Hypothalamus (tissue), 51 donors: ENCODE data around the gene FLNC.
A peak's percentile ranks its signal among the peaks of the same experiment; 100 is the strongest.

ENCODE experiments used
- DNase-seq, 51 donors: peaks; one replicate each; lab custom pipeline; 2025; lab: John Stamatoyannopoulos, UW

Gene FLNC

GRCh38 chr7:128874140-128875031 lies 44.2 kb downstream of the FLNC start:
- no peak for DNase-seq

- no peak for DNase-seq
Observed at GRCh38 chr7:128875523-128875948, 45.3 kb downstream of the FLNC start.

DNA sequence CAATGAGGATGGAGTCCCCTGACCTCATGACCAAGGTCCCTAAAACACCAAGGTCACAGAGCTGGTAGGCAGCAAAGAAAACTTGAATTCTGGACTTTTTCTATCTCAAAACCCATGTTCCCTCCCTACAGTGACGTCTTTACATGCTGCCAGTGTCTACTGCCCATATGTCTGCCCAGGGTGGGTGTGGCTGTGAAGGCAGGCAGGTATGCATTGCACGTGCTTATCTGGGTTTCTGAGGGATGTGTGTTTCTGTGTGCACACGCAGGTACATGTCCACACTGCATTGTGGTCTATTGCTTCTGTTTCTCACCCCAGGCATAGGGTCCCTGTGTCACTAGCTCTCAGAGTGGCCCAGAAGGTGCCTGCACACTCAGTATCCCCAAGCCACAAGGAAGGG lies 45.9 kb downstream of the FLNC start:
- DNase-seq, result no peak

GRCh38 chr7:128876586-128876977 lies 46.4 kb downstream of the FLNC start:
- DNase-seq, result no peak

DNA sequence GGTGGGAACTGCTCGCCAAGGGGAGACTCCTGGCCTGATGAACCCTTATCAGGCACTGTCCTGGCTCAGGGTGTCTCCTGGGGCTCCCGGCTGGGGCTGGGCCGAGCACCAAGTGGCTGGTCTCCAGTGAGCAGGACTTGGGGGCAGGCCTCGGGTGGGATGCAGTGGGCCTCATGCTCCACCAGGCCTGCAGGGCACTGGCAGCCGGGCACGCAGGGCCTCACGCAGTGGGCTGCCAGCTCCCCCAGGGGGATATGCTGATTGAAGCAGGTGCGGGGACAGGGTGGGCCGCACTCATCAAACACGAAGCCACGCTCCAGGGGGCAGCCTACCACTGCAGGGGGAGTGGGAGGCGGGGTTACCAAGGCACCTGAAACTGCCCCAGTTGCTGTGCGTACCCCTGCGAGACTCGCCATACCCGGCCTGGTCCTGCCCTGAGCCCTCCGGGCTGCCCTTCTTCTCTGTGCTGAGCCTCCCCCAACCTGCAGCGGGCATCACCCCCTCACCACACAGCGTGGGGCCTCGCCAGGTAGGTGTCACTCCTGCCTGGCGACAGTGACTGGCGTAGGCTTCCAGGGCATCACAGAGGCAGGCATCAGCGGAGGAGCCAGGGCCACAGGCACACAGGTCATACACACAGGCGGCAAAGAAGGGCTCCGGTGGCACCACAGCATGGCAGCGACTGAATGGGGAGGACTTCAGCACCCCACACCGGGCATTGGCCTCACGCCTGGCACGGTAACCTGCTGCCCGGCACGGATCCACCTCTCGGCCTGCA lies 47.0 kb downstream of the FLNC start:
- DNase-seq, result no peak

GRCh38 chr7:128877756-128878120 lies 47.5 kb downstream of the FLNC start:
- no peak for DNase-seq

GRCh38 chr7:128878226-128879105 lies 48.3 kb downstream of the FLNC start:
- no peak for DNase-seq

GRCh38 chr7:128879461-128879938 lies 49.3 kb downstream of the FLNC start:
- no peak for DNase-seq

- peak in 45 of 51 donors; percentile 4 to 86 (median 50) for DNase-seq
Observed at GRCh38 chr7:128879939-128880746, 49.9 kb downstream of the FLNC start.

- no peak for DNase-seq
Observed at GRCh38 chr7:128880791-128881457, 50.7 kb downstream of the FLNC start.

DNA sequence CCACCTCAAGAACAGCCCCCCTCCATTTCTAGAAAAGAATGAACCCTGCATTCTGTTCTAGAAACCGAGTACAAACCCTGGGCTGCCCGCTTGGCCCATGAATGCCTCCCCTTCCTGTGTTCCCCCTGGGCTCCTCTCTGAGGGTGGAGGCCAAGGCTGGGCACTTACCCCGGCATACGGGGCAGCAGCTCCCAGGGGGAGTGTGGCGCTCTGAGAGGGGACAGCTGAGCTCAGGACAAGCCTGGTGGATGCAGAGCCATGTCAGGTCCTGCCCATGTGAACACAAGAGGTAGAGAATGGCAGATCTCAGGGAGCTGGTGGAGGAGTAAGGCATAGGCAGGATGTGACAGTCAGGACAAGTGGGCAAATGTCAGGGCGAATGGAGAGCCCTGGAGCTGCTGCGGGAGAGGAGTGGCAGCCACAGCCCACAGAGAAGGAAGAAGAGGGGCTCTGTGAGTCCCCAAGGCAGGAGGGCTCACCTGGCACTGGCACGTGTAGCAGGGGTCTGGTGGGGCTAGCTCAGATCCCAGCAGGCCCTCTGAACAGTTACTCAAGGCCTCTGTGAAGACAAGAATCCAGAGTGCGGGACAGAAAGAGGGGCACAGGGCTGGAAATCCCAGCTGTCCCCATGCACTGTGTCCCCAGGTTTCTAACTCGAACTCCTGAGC lies 51.4 kb downstream of the FLNC start:
- DNase-seq, result no peak

- no peak for DNase-seq
Observed at GRCh38 chr7:128882134-128882533, 51.9 kb downstream of the FLNC start.

DNA sequence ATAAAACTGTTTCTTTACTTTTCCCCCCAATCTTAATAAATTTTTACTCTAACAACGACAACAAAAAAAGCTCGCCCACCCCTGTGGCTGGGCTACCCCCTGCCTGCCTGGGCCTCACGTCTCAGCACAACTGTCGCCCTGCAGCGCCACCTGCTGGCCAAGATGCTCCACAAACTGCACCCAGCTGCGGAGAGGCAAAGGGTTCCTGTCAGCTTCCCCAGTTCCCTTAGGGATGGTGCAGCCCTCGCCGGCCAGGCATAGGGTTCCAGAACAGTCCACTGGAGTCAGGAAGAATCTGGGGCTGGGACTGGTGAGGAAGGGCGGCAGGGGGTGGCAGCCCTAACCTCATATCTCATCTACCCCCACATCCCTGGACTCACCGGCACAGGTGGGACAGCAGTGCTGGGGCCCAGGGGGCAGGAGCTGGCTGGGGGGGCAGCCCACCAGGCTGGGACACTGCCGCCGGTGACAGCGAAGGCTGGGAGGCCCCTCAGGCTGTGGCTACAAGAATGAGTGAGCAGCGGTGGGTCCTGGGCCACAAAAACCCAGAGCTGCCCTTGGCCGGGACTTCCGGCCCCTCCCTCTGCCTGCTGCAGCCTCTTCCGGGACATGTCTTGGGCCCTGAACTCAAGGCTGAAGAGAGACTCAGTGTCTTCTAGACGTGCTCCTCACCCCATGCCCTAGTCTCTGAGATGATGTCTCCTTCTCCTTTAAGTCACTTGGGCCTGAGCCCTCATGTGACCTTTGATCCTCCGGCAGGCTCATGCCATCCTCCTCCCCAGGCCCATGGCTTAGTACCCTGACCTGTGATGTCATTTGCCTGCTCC lies 53.6 kb downstream of the FLNC start:
- DNase-seq, result peak in 48 of 51 donors; percentile 8 to 85 (median 53)

GRCh38 chr7:128884561-128885369 lies 54.6 kb downstream of the FLNC start:
- no peak for DNase-seq

GRCh38 chr7:128885370-128886187 lies 55.4 kb downstream of the FLNC start:
- no peak for DNase-seq
